H1 (cell line): ENCODE measurements around the gene BCAS2. TPM values are rescaled to one million over a fixed set of nuclear protein-coding genes. Genes with fewer than 3 reads are reported as not detected.

ENCODE experiments used
- CTCF ChIA-PET: fragments of 300-600 bp; sonication (Branson Sonifier 250); formaldehyde crosslinking; loops from one replicate; lab custom pipeline; 2021; ENCODE audit not compliant: partially characterized antibody; lab: Charles Lee
- POLR2A ChIA-PET: fragments of 300-600 bp; sonication (Branson Sonifier 250); formaldehyde crosslinking; loops from one replicate; lab custom pipeline; 2021; ENCODE audit warnings: inconsistent platforms; ENCODE audit not compliant: partially characterized antibody; lab: Charles Lee
- DNase-seq, 2 experiments: peaks; one replicate each; pipeline versions ENCODE4 v3.0.0 to v3.0.0-alpha.2; 2010 to 2022; ENCODE audit warnings: low spot score in 2 of 2, low read depth in 1 of 2, mixed read lengths in 1 of 2
- FAIRE-seq: peaks from 2 replicates; lab custom pipeline; 2011; peaks lifted over from hg19 to GRCh38; lab: Jason Lieb, UNC
- H2AFZ ChIP-seq: 2 replicates; pipeline ENCODE4 v1.8.1; 2012; ENCODE audit warnings: low read length, inconsistent platforms
- H2AK5ac ChIP-seq: 2 replicates; pipeline ENCODE4 v1.6.1; 2013; ENCODE audit warnings: low read depth, low read length
- H2BK120ac ChIP-seq: replicated peaks from 2 replicates; pipeline ENCODE3; 2013; ENCODE audit warnings: low read depth, low read length, inconsistent platforms
- H2BK12ac ChIP-seq: 2 replicates; pipeline ENCODE4 v1.6.1; 2013; ENCODE audit warnings: low read depth, low read length
- H2BK15ac ChIP-seq: 2 replicates; pipeline ENCODE4 v1.6.1; 2013; ENCODE audit warnings: low read length
- H2BK20ac ChIP-seq: 2 replicates; pipeline ENCODE4 v1.6.1; 2013; ENCODE audit warnings: low read length
- H2BK5ac ChIP-seq: 2 replicates; pipeline ENCODE4 v1.6.1; 2013; ENCODE audit warnings: low read depth, low read length
- H3K14ac ChIP-seq: 2 replicates; pipeline ENCODE4 v1.6.1; 2013; ENCODE audit warnings: inconsistent platforms; ENCODE audit not compliant: insufficient read length
- H3K18ac ChIP-seq: 2 replicates; pipeline ENCODE4 v1.6.1; 2013; ENCODE audit warnings: low read length; ENCODE audit errors: extremely low read depth
- H3K23ac ChIP-seq: 2 replicates; pipeline ENCODE4 v1.6.1; 2013; ENCODE audit warnings: inconsistent platforms; ENCODE audit not compliant: insufficient read length
- H3K23me2 ChIP-seq: 2 replicates; pipeline ENCODE4 v1.6.1; 2013; ENCODE audit warnings: low read depth, low read length
- H3K27ac ChIP-seq: 2 replicates; pipeline ENCODE4 v1.6.1; 2011; ENCODE audit warnings: low read depth, low read length, inconsistent platforms
- H3K27me3 ChIP-seq, 4 experiments: replicated peaks in 1 of 4; 1 replicate in 1 of 4; 2 replicates in 3 of 4; pipeline versions ENCODE4 v1.6.1 to v1.8.1; 2011 to 2013; ENCODE audit warnings: low read length in 3 of 4, mild to moderate bottlenecking in 3 of 4, inconsistent platforms in 2 of 4, mixed read lengths in 2 of 4, moderate library complexity in 1 of 4; ENCODE audit not compliant: control insufficient read depth in 3 of 4, insufficient read depth in 3 of 4; ENCODE audit errors: extremely low read depth in 1 of 4
- H3K36me3 ChIP-seq, 4 experiments: 2 replicates each; pipeline versions ENCODE4 v1.6.1 to v1.8.1; 2011 to 2013; ENCODE audit warnings: mild to moderate bottlenecking in 4 of 4, low read length in 3 of 4, moderate library complexity in 2 of 4, control low read depth in 1 of 4, inconsistent platforms in 1 of 4; ENCODE audit not compliant: insufficient read depth in 4 of 4, control insufficient read depth in 2 of 4
- H3K4ac ChIP-seq: replicated peaks from 2 replicates; pipeline ENCODE3; 2013; ENCODE audit warnings: low read length, low read depth, mixed read lengths, inconsistent platforms; ENCODE audit not compliant: insufficient read length
- H3K4me1 ChIP-seq, 4 experiments: replicated peaks in 1 of 4; 1 replicate in 1 of 4; 2 replicates in 3 of 4; pipeline versions ENCODE4 v1.6.1 to v1.8.1; 2011 to 2013; ENCODE audit warnings: low read length in 3 of 4, inconsistent platforms in 2 of 4, mixed read lengths in 1 of 4; ENCODE audit not compliant: insufficient read depth in 4 of 4, control insufficient read depth in 3 of 4
- H3K4me2 ChIP-seq, 2 experiments: 2 replicates each; pipeline versions ENCODE4 v1.6.1 to v1.8.1; 2011 to 2013; ENCODE audit warnings: low read depth in 2 of 2, low read length in 2 of 2, control low read depth in 1 of 2, inconsistent platforms in 1 of 2, mild to moderate bottlenecking in 1 of 2; ENCODE audit not compliant: insufficient read depth in 1 of 2
- H3K4me3 ChIP-seq, 4 experiments: fragments of 200-600, 300-600 bp in 1 of 4; sonication (generic), shearing (Covaris generic), sonication (Bioruptor Twin) in 1 of 4; 2 replicates each; pipeline versions ENCODE4 v1.5.1 to v1.8.1; 2011 to 2016; ENCODE audit warnings: low read length in 4 of 4, low read depth in 3 of 4, control low read depth in 2 of 4, inconsistent platforms in 2 of 4, mild to moderate bottlenecking in 2 of 4, mixed read lengths in 1 of 4, moderate library complexity in 1 of 4; ENCODE audit not compliant: insufficient read depth in 2 of 4; ENCODE audit errors: extremely low read depth in 1 of 4
- H3K56ac ChIP-seq: replicated peaks from 2 replicates; pipeline ENCODE3; 2013; ENCODE audit warnings: low read depth, mild to moderate bottlenecking, mixed read lengths, low read length, inconsistent platforms; ENCODE audit not compliant: insufficient read length
- H3K79me1 ChIP-seq: 2 replicates; pipeline ENCODE4 v1.6.1; 2013; ENCODE audit warnings: low read depth, low read length, control low read depth
- H3K79me2 ChIP-seq, 2 experiments: 2 replicates each; pipeline versions ENCODE4 v1.6.1 to v1.8.1; 2012 to 2013; ENCODE audit warnings: low read length in 2 of 2, mild to moderate bottlenecking in 2 of 2, inconsistent platforms in 1 of 2; ENCODE audit not compliant: insufficient read depth in 2 of 2, control insufficient read depth in 1 of 2
- H3K9ac ChIP-seq, 4 experiments: replicated peaks in 1 of 4; 1 replicate in 1 of 4; 2 replicates in 3 of 4; pipeline versions ENCODE4 v1.6.1 to v1.8.1; 2011 to 2013; ENCODE audit warnings: low read depth in 3 of 4, low read length in 3 of 4, control low read depth in 2 of 4, mild to moderate bottlenecking in 2 of 4, moderate library complexity in 2 of 4, inconsistent platforms in 1 of 4; ENCODE audit errors: extremely low read depth in 1 of 4
- H3K9me3 ChIP-seq, 2 experiments: 2 replicates each; pipeline versions ENCODE4 v1.6.1 to v1.8.1; 2012 to 2013; ENCODE audit warnings: mild to moderate bottlenecking in 2 of 2, moderate library complexity in 2 of 2, control low read depth in 1 of 2, inconsistent platforms in 1 of 2, low read depth in 1 of 2, low read length in 1 of 2, mixed read lengths in 1 of 2; ENCODE audit not compliant: insufficient read depth in 2 of 2
- H4K20me1 ChIP-seq, 2 experiments: replicated peaks in 1 of 2; 2 replicates each; pipeline versions ENCODE3 to v1.8.1; 2011 to 2013; ENCODE audit warnings: inconsistent platforms in 2 of 2, low read length in 2 of 2, mild to moderate bottlenecking in 1 of 2; ENCODE audit not compliant: insufficient read depth in 2 of 2, control insufficient read depth in 1 of 2
- H4K5ac ChIP-seq: 2 replicates; pipeline ENCODE4 v1.6.1; 2013; ENCODE audit warnings: low read length, low read depth, mixed read lengths, inconsistent platforms; ENCODE audit not compliant: insufficient read length
- H4K8ac ChIP-seq: 2 replicates; pipeline ENCODE4 v1.8.0; 2013; ENCODE audit warnings: mild to moderate bottlenecking, moderate library complexity, low read length, inconsistent platforms; ENCODE audit not compliant: insufficient read depth; ENCODE audit errors: extremely low read depth
- H4K91ac ChIP-seq: replicated peaks from 2 replicates; pipeline ENCODE3; 2013; ENCODE audit warnings: low read length, mixed read lengths, inconsistent platforms; ENCODE audit not compliant: insufficient read length
- BRCA1 ChIP-seq: IDR thresholded peaks from 2 replicates; pipeline ENCODE4 v1.6.1; 2012; ENCODE audit warnings: low read depth, low read length, improper control_type of control experiment
- CEBPB ChIP-seq: IDR thresholded peaks from 2 replicates; pipeline ENCODE4 v1.6.1; 2012; ENCODE audit warnings: low read depth, low read length
- EGR1 ChIP-seq: IDR thresholded peaks from 2 replicates; pipeline ENCODE4 v1.6.1; 2011; ENCODE audit warnings: low read depth, low read length, borderline replicate concordance
- EZH2 ChIP-seq: fragments of 200-600 bp; sonication (generic); IDR thresholded peaks from 2 replicates; pipeline ENCODE4 v1.7.1; 2012; ENCODE audit warnings: low read depth, mild to moderate bottlenecking, moderate library complexity, low read length, inconsistent platforms; ENCODE audit not compliant: severe bottlenecking
- JUND ChIP-seq: IDR thresholded peaks from 2 replicates; pipeline ENCODE4 v1.6.1; 2011; ENCODE audit warnings: mild to moderate bottlenecking, improper control_type of control experiment, low read length
- POU5F1 ChIP-seq: IDR thresholded peaks from 2 replicates; pipeline ENCODE4 v1.6.1; 2011; ENCODE audit warnings: low read depth, mild to moderate bottlenecking, low read length, moderate library complexity
- RAD21 ChIP-seq, 2 experiments: IDR thresholded peaks in 1 of 2; conservative IDR thresholded peaks in 1 of 2; 2 replicates each; pipeline ENCODE4 v1.6.1; 2011; ENCODE audit warnings: low read depth in 2 of 2, low read length in 2 of 2, improper control_type of control experiment in 1 of 2, inconsistent platforms in 1 of 2, mild to moderate bottlenecking in 1 of 2, moderate library complexity in 1 of 2
- SP1 ChIP-seq: IDR thresholded peaks from 2 replicates; pipeline ENCODE4 v1.6.1; 2011; ENCODE audit warnings: low read depth, low read length
- SP2 ChIP-seq: IDR thresholded peaks from 2 replicates; pipeline ENCODE4 v1.6.1; 2012; ENCODE audit warnings: mild to moderate bottlenecking, low read length, inconsistent platforms
- SUZ12 ChIP-seq: fragments of 200-600 bp; sonication (generic); IDR thresholded peaks from 2 replicates; pipeline ENCODE4 v1.6.1; 2012; ENCODE audit warnings: mild to moderate bottlenecking, inconsistent platforms, low read length, moderate library complexity, mixed read lengths
- TAF7 ChIP-seq: optimal IDR thresholded peaks from 2 replicates; pipeline ENCODE3; 2011; ENCODE audit warnings: low read depth, mild to moderate bottlenecking, inconsistent platforms, low read length, moderate library complexity, borderline replicate concordance
- TBP ChIP-seq: IDR thresholded peaks from 2 replicates; pipeline ENCODE4 v1.6.1; 2011; ENCODE audit warnings: low read depth, low read length, improper control_type of control experiment
- TEAD4 ChIP-seq: IDR thresholded peaks from 2 replicates; pipeline ENCODE4 v1.6.1; 2012; ENCODE audit warnings: low read depth, low read length, inconsistent platforms, mixed read lengths
- ZNF274 ChIP-seq: IDR thresholded peaks from 2 replicates; pipeline ENCODE4 v1.7.0; 2012; ENCODE audit warnings: low read length, borderline replicate concordance; ENCODE audit errors: extremely low read depth
- WGBS, 2 experiments: shearing (Covaris generic) in 1 of 2; methylation state at CpG; one replicate each; pipeline versions ENCODE4 v1.1.6 to v1.1.7; 2013 to 2015; ENCODE audit warnings: low lambda C conversion rate in 2 of 2, mixed read lengths in 2 of 2, inconsistent platforms in 1 of 2, low coverage in 1 of 2, missing lambda C conversion rate in 1 of 2; ENCODE audit not compliant: insufficient replicate concordance in 2 of 2, insufficient coverage in 1 of 2, insufficient read length in 1 of 2; ENCODE audit errors: extremely low coverage in 1 of 2, missing lambda C conversion rate in 1 of 2; 5-methylcytosine and 5-hydroxymethylcytosine counted together
- polyA plus RNA-seq, 7 experiments: library from polyadenylated mRNA; depleted of rRNA in 3 of 7; stranded (reverse) in 5 of 7; unstranded in 2 of 7; fragments of >200 nt in 5 of 7; fragments of 200-250 nt in 2 of 7; gene quantifications; 1 replicate in 5 of 7; 2 replicates in 1 of 7; 4 replicates in 1 of 7; pipeline versions ENCODE4 v1.2.1 to v1.2.3, GENCODE V29; 2011 to 2013; ENCODE audit warnings: missing spikeins in 2 of 7, mixed read lengths in 2 of 7
- total RNA-seq: library from RNA; stranded (reverse); fragmentation: NEBNext Ultra II Directional; extraction: Animal tissue kit (Norgen Biotek cat#: 25700); gene quantifications from 2 replicates; pipeline ENCODE4 v1.2.1, GENCODE V29; 2021
- TF ChIP-seq, protein P1 (sequence below): IDR thresholded peaks from 2 replicates; pipeline ENCODE4 v1.6.1; 2011; ENCODE audit warnings: low read length, improper control_type of control experiment

The BCAS2 gene
- total and polyA plus RNA-seq, 2 of the 8 experiments (the other 6 are each of a cell fraction or from before 2014, with no cell fraction given): 18.0 to 52.2 TPM

DNA sequence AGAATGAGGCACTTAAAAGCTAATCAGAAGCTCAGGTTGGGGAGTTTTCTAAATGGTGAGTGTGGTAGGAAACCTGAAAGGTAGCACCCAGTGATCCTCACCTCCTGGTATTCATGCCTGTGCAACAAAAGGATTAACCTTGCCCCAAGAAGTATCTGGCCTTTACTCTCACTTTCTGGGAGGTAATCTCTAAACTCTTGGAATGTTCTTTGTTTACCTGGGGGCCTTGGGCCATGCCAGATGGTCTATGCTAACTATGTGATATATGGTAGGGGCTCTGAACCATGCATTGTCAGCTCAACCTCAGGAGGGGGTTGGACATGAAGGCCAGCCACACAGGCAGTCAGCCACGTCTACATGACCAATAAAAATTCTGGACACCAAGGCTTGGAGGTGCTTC is 46.0 kb downstream of the BCAS2 start:
- Histone ChIP-seq H3K27me3 (no peaks in the 10 kb centered on the region), H2BK12ac (no peak overlapping the region), H3K9me3 (no peaks in the 10 kb centered on the region), H3K36me3 (no peaks in the 10 kb centered on the region), H4K20me1 (no peaks in the 10 kb centered on the region), H3K4me3 (no peak overlapping the region), H3K14ac (no peak overlapping the region), H3K27ac (no peak overlapping the region), H3K23me2 (no peaks in the 10 kb centered on the region), H3K9ac (no peak overlapping the region), H4K8ac (no peak overlapping the region), H3K79me2 (no peaks in the 10 kb centered on the region), H4K5ac (no peak overlapping the region), H3K56ac (no peak overlapping the region), H3K4me2 (no peak overlapping the region), H2BK120ac (no peak overlapping the region), H3K4me1 (no peaks in the 10 kb centered on the region), H3K4ac (no peak overlapping the region), H2BK20ac (no peak overlapping the region), H2BK5ac (no peak overlapping the region), H2AK5ac (no peak overlapping the region), H3K23ac (no peak overlapping the region), H2BK15ac (no peak overlapping the region), H3K18ac (no peak overlapping the region), H4K91ac (no peak overlapping the region), H3K79me1 (no peaks in the 10 kb centered on the region), H2AFZ (no peak overlapping the region)
- ChIA-PET CTCF (interaction anchor here (0.9 to 1.0 kb wide), 2 partner anchors 23 to 187 kb away, joined by 3 read pairs; no protein-coding TSS in a partner anchor), POLR2A (no interaction called here)
- FAIRE-seq: no peak
- DNase-seq: no peak
- WGBS, 2 experiments: 85% methylated on average over 1 of the region's 1 CpG; no CpG with 5 or more reads in 1 of the 2 experiments
- TF ChIP-seq ZNF274 (no peak), SUZ12 (no peak), EZH2 (no peak), JUND (no peak), POU5F1 (no peak), SP2 (no peak), SP1 (no peak), CEBPB (no peak), BRCA1 (no peak), TAF7 (no peak), EGR1 (no peak), TBP (no peak), RAD21 (IDR thresholded peaks at IDR 0.05 in 1 of 2, conservative IDR thresholded peaks at IDR 0.05 in 1 of 2; ENCODE audit: low read depth in 2 of 2, low read length in 2 of 2) (no peak), TEAD4 (no peak)
- TF ChIP-seq, protein P1, sequence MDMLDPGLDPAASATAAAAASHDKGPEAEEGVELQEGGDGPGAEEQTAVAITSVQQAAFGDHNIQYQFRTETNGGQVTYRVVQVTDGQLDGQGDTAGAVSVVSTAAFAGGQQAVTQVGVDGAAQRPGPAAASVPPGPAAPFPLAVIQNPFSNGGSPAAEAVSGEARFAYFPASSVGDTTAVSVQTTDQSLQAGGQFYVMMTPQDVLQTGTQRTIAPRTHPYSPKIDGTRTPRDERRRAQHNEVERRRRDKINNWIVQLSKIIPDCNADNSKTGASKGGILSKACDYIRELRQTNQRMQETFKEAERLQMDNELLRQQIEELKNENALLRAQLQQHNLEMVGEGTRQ: no peak
